ENCODE data around the gene UVRAG. TPM values are rescaled to one million over a fixed set of nuclear protein-coding genes. Genes with fewer than 3 reads are reported as not detected.
A peak's percentile ranks its signal among the peaks of the same experiment; 100 is the strongest.

The UVRAG gene
- total and polyA plus RNA-seq, 2 of the 4 experiments (the other 2 are of a cell fraction), result 5.6 to 10.9 TPM

DNA sequence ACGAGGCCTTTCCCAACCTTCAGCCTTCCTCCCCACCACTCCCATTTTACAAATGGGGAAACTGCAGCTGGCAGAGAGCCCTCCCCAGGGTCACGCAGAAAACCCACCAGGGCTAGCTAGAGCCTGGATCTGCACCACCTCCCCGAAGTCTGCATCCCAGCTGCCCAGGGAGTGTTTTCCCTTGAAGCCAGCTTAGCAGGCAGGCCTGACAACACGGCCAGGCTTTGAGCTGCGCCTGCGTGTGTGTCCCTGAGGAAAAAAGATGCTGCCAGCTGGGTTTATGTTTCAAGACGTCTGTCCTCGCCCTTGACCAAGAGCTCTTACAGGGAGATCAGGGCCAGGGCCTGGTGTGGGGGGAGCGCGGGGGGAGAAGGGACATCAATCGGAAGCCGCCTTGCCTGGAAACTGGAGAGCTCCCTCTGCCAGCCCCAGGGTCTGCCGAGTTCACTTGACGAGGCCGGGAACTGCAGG is 371.0 kb downstream of the UVRAG start:
- H3K4me3 ChIP-seq (ENCODE audit: insufficient read depth, low read depth, low read length), result no peak overlapping the region
- H2AK9ac ChIP-seq (replicated peaks; ENCODE audit: low read depth, low read length, poor library complexity), result no peak overlapping the region
- dilution Hi-C loops (cut with HindIII; ENCODE audit: low sequenced_read_pairs, unreplicated experiment) (no loop called here), in situ Hi-C loops (cut with MboI; ENCODE audit: low sequenced_read_pairs) (no loop called here), intact Hi-C loops (cut with micrococcal nuclease) (no loop called here)
- no peak overlapping the region for H4K91ac ChIP-seq (ENCODE audit: insufficient read depth, low read depth, low read length)
- H3K79me1 ChIP-seq (ENCODE audit: low read depth in 1 of 2, low read length in 2 of 2), result no peaks in the 10 kb centered on the region
- H3K56ac ChIP-seq (ENCODE audit: extremely low read depth, insufficient read depth, low read length), result no peak overlapping the region
- peaks cover 8% of the 10 kb centered on the region for H3K4me1 ChIP-seq (ENCODE audit: control insufficient read depth, insufficient read depth, low read length)
- ChIA-PET CTCF (interaction anchor here (1.2 kb wide), 1 partner anchor 22 kb away, joined by 5 read pairs; no protein-coding TSS in a partner anchor), POLR2A (ENCODE audit: unreplicated experiment) (no interaction called here)
- H3K14ac ChIP-seq (replicated peaks; ENCODE audit: low read depth, low read length), result no peak overlapping the region
- H2AFZ ChIP-seq (replicated peaks; ENCODE audit: low read length, poor library complexity), result peak overlapping the region; percentile 61
- ATAC-seq (ENCODE audit: low read depth), result peak; percentile 49
- H4K5ac ChIP-seq (ENCODE audit: low read depth, low read length), result no peak overlapping the region
- H3K36me3 ChIP-seq (ENCODE audit: control insufficient read depth, insufficient read depth, low read length), result no peaks in the 10 kb centered on the region
- WGBS, 2 experiments (ENCODE audit: extremely low coverage in 2 of 2, insufficient read length in 1 of 2), result 15% methylated on average over 4 of the region's 15 CpGs; no CpG with 5 or more reads in 1 of the 2 experiments
- no peaks in the 10 kb centered on the region for H4K20me1 ChIP-seq (ENCODE audit: insufficient read depth, low read length)
- H3K4me2 ChIP-seq (ENCODE audit: low read depth, low read length), result no peak overlapping the region
- no peak for DNase-seq
- TF ChIP-seq CEBPB (IDR thresholded peaks at IDR 0.05; ENCODE audit: low read depth, low read length) (no peak), RAD21 (IDR thresholded peaks at IDR 0.05; ENCODE audit: low read length) (no peak), FOS (IDR thresholded peaks at IDR 0.05; ENCODE audit: low read depth, low read length) (no peak), SMC3 (IDR thresholded peaks at IDR 0.05; ENCODE audit: low read depth, low read length) (no peak)
- TF ChIP-seq, protein P1, sequence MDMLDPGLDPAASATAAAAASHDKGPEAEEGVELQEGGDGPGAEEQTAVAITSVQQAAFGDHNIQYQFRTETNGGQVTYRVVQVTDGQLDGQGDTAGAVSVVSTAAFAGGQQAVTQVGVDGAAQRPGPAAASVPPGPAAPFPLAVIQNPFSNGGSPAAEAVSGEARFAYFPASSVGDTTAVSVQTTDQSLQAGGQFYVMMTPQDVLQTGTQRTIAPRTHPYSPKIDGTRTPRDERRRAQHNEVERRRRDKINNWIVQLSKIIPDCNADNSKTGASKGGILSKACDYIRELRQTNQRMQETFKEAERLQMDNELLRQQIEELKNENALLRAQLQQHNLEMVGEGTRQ (IDR thresholded peaks at IDR 0.05; ENCODE audit: low read depth, low read length), result no peak
- no peak overlapping the region for H2BK15ac ChIP-seq (ENCODE audit: low read depth, low read length)
- no peak overlapping the region for H3K18ac ChIP-seq (ENCODE audit: low read depth, low read length)
- no peak overlapping the region for H3K9ac ChIP-seq (ENCODE audit: low read depth, low read length)
- no peaks in the 10 kb centered on the region for H3K9me3 ChIP-seq (ENCODE audit: control insufficient read depth, insufficient read depth, low read length)
- H3K23ac ChIP-seq (ENCODE audit: low read depth, low read length), result no peak overlapping the region
- no peak overlapping the region for H3K4ac ChIP-seq (ENCODE audit: low read depth, low read length)
- no TSS peak for BruUV-seq (replicated peaks)
- no peak overlapping the region for H3K27ac ChIP-seq (ENCODE audit: insufficient read depth, low read length)
- H3K9me1 ChIP-seq (ENCODE audit: insufficient read depth, low read length), result no peaks in the 10 kb centered on the region
- no peak overlapping the region for H2AK5ac ChIP-seq (ENCODE audit: low read depth, low read length)
- H2BK20ac ChIP-seq (ENCODE audit: low read depth, low read length), result no peak overlapping the region
- H3K27me3 ChIP-seq (ENCODE audit: control insufficient read depth, insufficient read depth, low read length), result peaks cover 9% of the 10 kb centered on the region
- H2BK5ac ChIP-seq (ENCODE audit: low read depth, low read length, poor library complexity, severe bottlenecking), result no peak overlapping the region
- H2BK120ac ChIP-seq (ENCODE audit: low read depth, low read length), result no peak overlapping the region
- H4K8ac ChIP-seq (ENCODE audit: low read depth in 2 of 2, low read length in 2 of 2), result no peak overlapping the region

Data from IMR-90 (cell line).